ENCODE results near the gene PDE4D.
A peak's percentile ranks its signal among the peaks of the same experiment; 100 is the strongest.
"Not testable (repeated sequence)": the region's sequence is repeated elsewhere in the genome, so short reads cannot be mapped to it uniquely, and the experiment has no call there.

The PDE4D gene

GRCh38 chr5:59579824-59580167 is 313.7 kb downstream of the PDE4D start:
- H3K4me1 ChIP-seq (ENCODE audit: insufficient read depth, low read length), result peaks cover 16% of the 10 kb centered on the region
- no peak overlapping the region for H3K27ac ChIP-seq (ENCODE audit: low read length)
- no peak overlapping the region for H3K9ac ChIP-seq (ENCODE audit: low read depth, low read length)
- no peaks in the 10 kb centered on the region for H3K27me3 ChIP-seq (ENCODE audit: insufficient read depth, low read length)
- H3K9me3 ChIP-seq (ENCODE audit: insufficient read depth, low read depth, low read length), result no peaks in the 10 kb centered on the region
- H3K4me3 ChIP-seq (ENCODE audit: low read length), result no peak overlapping the region
- H3K36me3 ChIP-seq (ENCODE audit: insufficient read depth, low read depth, low read length), result no peaks in the 10 kb centered on the region

GRCh38 chr5:59579101-59579823 is 314.3 kb downstream of the PDE4D start:
- no peak overlapping the region for H3K4me3 ChIP-seq (ENCODE audit: low read length)
- H3K27ac ChIP-seq (ENCODE audit: low read length), result no peak overlapping the region
- no peak overlapping the region for H3K9ac ChIP-seq (ENCODE audit: low read depth, low read length)
- H3K36me3 ChIP-seq (ENCODE audit: insufficient read depth, low read depth, low read length), result no peaks in the 10 kb centered on the region
- H3K4me1 ChIP-seq (ENCODE audit: insufficient read depth, low read length), result peaks cover 11% of the 10 kb centered on the region
- H3K27me3 ChIP-seq (ENCODE audit: insufficient read depth, low read length), result no peaks in the 10 kb centered on the region
- no peaks in the 10 kb centered on the region for H3K9me3 ChIP-seq (ENCODE audit: insufficient read depth, low read depth, low read length)

GRCh38 chr5:59577485-59577884 is 316.0 kb downstream of the PDE4D start:
- Histone ChIP-seq H3K4me3 (ENCODE audit: low read length) (no peak overlapping the region), H3K36me3 (ENCODE audit: insufficient read depth, low read depth, low read length) (no peaks in the 10 kb centered on the region), H3K9me3 (ENCODE audit: insufficient read depth, low read depth, low read length) (no peaks in the 10 kb centered on the region), H3K4me1 (ENCODE audit: insufficient read depth, low read length) (peaks cover 6% of the 10 kb centered on the region; the same call in 1 of the 2 replicates), H3K27ac (ENCODE audit: low read length) (no peak overlapping the region), H3K9ac (ENCODE audit: low read depth, low read length) (no peak overlapping the region), H3K27me3 (ENCODE audit: insufficient read depth, low read length) (no peaks in the 10 kb centered on the region)

GRCh38 chr5:59575648-59576445 is 317.7 kb downstream of the PDE4D start:
- Histone ChIP-seq H3K9ac (ENCODE audit: low read depth, low read length) (no peak overlapping the region), H3K4me3 (ENCODE audit: low read length) (no peak overlapping the region), H3K27ac (ENCODE audit: low read length) (no peak overlapping the region), H3K9me3 (ENCODE audit: insufficient read depth, low read depth, low read length) (no peaks in the 10 kb centered on the region), H3K4me1 (ENCODE audit: insufficient read depth, low read length) (peaks cover 13% of the 10 kb centered on the region), H3K27me3 (ENCODE audit: insufficient read depth, low read length) (no peaks in the 10 kb centered on the region), H3K36me3 (ENCODE audit: insufficient read depth, low read depth, low read length) (no peaks in the 10 kb centered on the region)

GRCh38 chr5:59573509-59573908 is 320.0 kb downstream of the PDE4D start:
- not testable (repeated sequence) for H3K4me3 ChIP-seq (ENCODE audit: low read length); H3K9me3 ChIP-seq (ENCODE audit: insufficient read depth, low read depth, low read length); H3K27ac ChIP-seq (ENCODE audit: low read length); H3K9ac ChIP-seq (ENCODE audit: low read depth, low read length); H3K36me3 ChIP-seq (ENCODE audit: insufficient read depth, low read depth, low read length); H3K27me3 ChIP-seq (ENCODE audit: insufficient read depth, low read length)
- peaks cover 33% of the 10 kb centered on the region for H3K4me1 ChIP-seq (ENCODE audit: insufficient read depth, low read length)

- no peak overlapping the region for H3K27ac ChIP-seq (ENCODE audit: low read length)
- no peak overlapping the region for H3K4me3 ChIP-seq (ENCODE audit: low read length)
- H3K4me1 ChIP-seq (ENCODE audit: insufficient read depth, low read length), result peaks cover 33% of the 10 kb centered on the region
- no peaks in the 10 kb centered on the region for H3K36me3 ChIP-seq (ENCODE audit: insufficient read depth, low read depth, low read length)
- no peaks in the 10 kb centered on the region for H3K27me3 ChIP-seq (ENCODE audit: insufficient read depth, low read length)
- no peak overlapping the region for H3K9ac ChIP-seq (ENCODE audit: low read depth, low read length)
- no peaks in the 10 kb centered on the region for H3K9me3 ChIP-seq (ENCODE audit: insufficient read depth, low read depth, low read length)
Observed at GRCh38 chr5:59571067-59571466, 322.5 kb downstream of the PDE4D start.

GRCh38 chr5:59569608-59570334 is 323.8 kb downstream of the PDE4D start:
- Histone ChIP-seq H3K4me3 (ENCODE audit: low read length) (no peak overlapping the region; the same call in 1 of the 2 replicates), H3K27ac (ENCODE audit: low read length) (peak overlapping the region; percentile 12), H3K27me3 (ENCODE audit: insufficient read depth, low read length) (no peaks in the 10 kb centered on the region), H3K36me3 (ENCODE audit: insufficient read depth, low read depth, low read length) (no peaks in the 10 kb centered on the region), H3K9me3 (ENCODE audit: insufficient read depth, low read depth, low read length) (no peaks in the 10 kb centered on the region), H3K4me1 (ENCODE audit: insufficient read depth, low read length) (peaks cover 33% of the 10 kb centered on the region), H3K9ac (ENCODE audit: low read depth, low read length) (peak overlapping the region; percentile 42)

GRCh38 chr5:59569158-59569557 is 324.4 kb downstream of the PDE4D start:
- H3K4me1 ChIP-seq (ENCODE audit: insufficient read depth, low read length), result peaks cover 33% of the 10 kb centered on the region
- peak overlapping the region; percentile 42; the same call in 1 of the 2 replicates for H3K9ac ChIP-seq (ENCODE audit: low read depth, low read length)
- no peaks in the 10 kb centered on the region for H3K36me3 ChIP-seq (ENCODE audit: insufficient read depth, low read depth, low read length)
- peak overlapping the region; percentile 12 for H3K27ac ChIP-seq (ENCODE audit: low read length)
- H3K9me3 ChIP-seq (ENCODE audit: insufficient read depth, low read depth, low read length), result no peaks in the 10 kb centered on the region
- H3K4me3 ChIP-seq (ENCODE audit: low read length), result no peak overlapping the region; the same call in 1 of the 2 replicates
- H3K27me3 ChIP-seq (ENCODE audit: insufficient read depth, low read length), result no peaks in the 10 kb centered on the region

- Histone ChIP-seq H3K9ac (ENCODE audit: low read depth, low read length) (no peak overlapping the region), H3K4me1 (ENCODE audit: insufficient read depth, low read length) (peaks cover 39% of the 10 kb centered on the region), H3K9me3 (ENCODE audit: insufficient read depth, low read depth, low read length) (no peaks in the 10 kb centered on the region), H3K4me3 (ENCODE audit: low read length) (no peak overlapping the region), H3K27me3 (ENCODE audit: insufficient read depth, low read length) (no peaks in the 10 kb centered on the region), H3K36me3 (ENCODE audit: insufficient read depth, low read depth, low read length) (no peaks in the 10 kb centered on the region), H3K27ac (ENCODE audit: low read length) (no peak overlapping the region)
Observed at GRCh38 chr5:59568161-59568560, 325.4 kb downstream of the PDE4D start.

GRCh38 chr5:59565551-59565950 is 328.0 kb downstream of the PDE4D start:
- H3K9ac ChIP-seq (ENCODE audit: low read depth, low read length), result no peak overlapping the region
- no peak overlapping the region for H3K4me3 ChIP-seq (ENCODE audit: low read length)
- H3K4me1 ChIP-seq (ENCODE audit: insufficient read depth, low read length), result peaks cover 38% of the 10 kb centered on the region
- no peaks in the 10 kb centered on the region for H3K36me3 ChIP-seq (ENCODE audit: insufficient read depth, low read depth, low read length)
- no peaks in the 10 kb centered on the region for H3K27me3 ChIP-seq (ENCODE audit: insufficient read depth, low read length)
- H3K9me3 ChIP-seq (ENCODE audit: insufficient read depth, low read depth, low read length), result no peaks in the 10 kb centered on the region
- H3K27ac ChIP-seq (ENCODE audit: low read length), result no peak overlapping the region

- no peaks in the 10 kb centered on the region for H3K9me3 ChIP-seq (ENCODE audit: insufficient read depth, low read depth, low read length)
- H3K9ac ChIP-seq (ENCODE audit: low read depth, low read length), result no peak overlapping the region
- H3K36me3 ChIP-seq (ENCODE audit: insufficient read depth, low read depth, low read length), result no peaks in the 10 kb centered on the region
- peaks cover 34% of the 10 kb centered on the region for H3K4me1 ChIP-seq (ENCODE audit: insufficient read depth, low read length)
- H3K27ac ChIP-seq (ENCODE audit: low read length), result no peak overlapping the region
- H3K27me3 ChIP-seq (ENCODE audit: insufficient read depth, low read length), result no peaks in the 10 kb centered on the region
- H3K4me3 ChIP-seq (ENCODE audit: low read length), result no peak overlapping the region
Observed at GRCh38 chr5:59564895-59565294, 328.6 kb downstream of the PDE4D start.
